GM10266 (cell line): Measurements from ENCODE around the gene ZNF431.

ENCODE experiments used
- DNase-seq: peaks from one replicate; pipeline ENCODE4 v3.0.0; 2012; ENCODE audit errors: extremely low spot score
- CTCF ChIP-seq: IDR thresholded peaks from 2 replicates; pipeline ENCODE4 v1.5.1; 2012; ENCODE audit warnings: mild to moderate bottlenecking, low read depth; ENCODE audit not compliant: control insufficient read depth, insufficient read depth; ENCODE audit errors: missing control alignments

The ZNF431 gene

GRCh38 chr19:21147540-21147939 is 5.7 kb downstream of the ZNF431 start:
- no peak for DNase-seq
- no peak for TF ChIP-seq CTCF

- DNase-seq: no peak
- TF ChIP-seq CTCF: no peak
Measured at GRCh38 chr19:21148681-21149080, 6.8 kb downstream of the ZNF431 start.

GRCh38 chr19:21149877-21150276 is 8.0 kb downstream of the ZNF431 start:
- no peak for TF ChIP-seq CTCF
- DNase-seq: no peak

GRCh38 chr19:21151460-21151859 is 9.6 kb downstream of the ZNF431 start:
- TF ChIP-seq CTCF: no peak
- DNase-seq: no peak

- TF ChIP-seq CTCF: no peak
- DNase-seq: no peak
Measured at GRCh38 chr19:21158523-21159135, 16.8 kb downstream of the ZNF431 start.

- TF ChIP-seq CTCF: no peak
- no peak for DNase-seq
Measured at GRCh38 chr19:21164541-21164940, 22.7 kb downstream of the ZNF431 start.

- DNase-seq: no peak
- TF ChIP-seq CTCF: no peak
Measured at GRCh38 chr19:21166436-21166835, 24.6 kb downstream of the ZNF431 start.
